Effector CD4-positive, alpha-beta T cell (primary cell): ENCODE results near the gene PTPRM.

Source experiments
- DNase-seq: peaks from one replicate; pipeline ENCODE4 v3.0.0-alpha.2; 2020

The PTPRM gene

DNA sequence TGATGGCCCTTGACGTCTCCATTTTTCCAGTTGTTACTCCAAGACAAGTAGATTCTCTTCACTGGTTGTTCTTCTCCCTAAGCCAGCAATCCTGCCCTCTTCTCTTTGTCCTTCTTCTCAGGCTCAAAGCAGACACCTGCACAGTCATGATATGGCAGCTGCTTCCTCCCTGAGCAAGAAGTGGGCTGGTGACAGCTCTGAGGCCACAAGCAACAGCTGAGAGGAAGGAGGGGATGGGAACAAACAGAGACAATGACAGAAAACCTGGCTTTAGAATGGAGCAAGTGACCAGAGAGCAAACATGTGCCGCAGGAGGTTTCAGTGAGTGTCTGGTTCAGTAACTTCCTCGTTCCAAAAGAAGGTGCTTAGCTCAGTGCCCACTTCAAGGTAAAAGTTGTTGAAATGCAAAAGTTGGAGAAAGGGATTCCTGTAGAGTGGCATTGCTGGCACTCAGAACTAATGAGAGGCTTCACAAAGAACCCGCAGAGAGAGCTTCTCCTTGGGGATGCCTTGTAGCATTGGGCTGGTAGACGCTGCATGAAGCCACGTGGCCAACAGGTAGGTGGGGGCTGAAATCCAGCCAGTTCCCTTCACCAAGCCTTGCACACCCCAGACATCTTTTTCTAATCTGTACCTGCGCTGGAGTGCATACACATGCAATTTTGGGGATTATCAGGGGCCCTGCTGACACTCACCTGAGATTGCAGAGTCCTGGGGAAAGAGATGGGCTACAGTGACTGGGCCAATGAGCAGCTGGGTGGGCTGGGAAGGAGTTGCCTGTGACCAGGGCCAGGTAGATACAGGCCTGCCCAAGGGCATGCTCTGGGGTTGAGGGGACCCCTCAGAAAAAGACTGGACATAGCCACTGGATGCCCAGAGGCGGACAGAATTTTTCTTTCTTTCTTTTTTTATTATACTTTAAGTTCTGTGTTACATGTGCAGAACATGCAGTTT is 888.8 kb downstream of the PTPRM start:
- DNase-seq, result no peak
